Endothelial cell (in vitro differentiated cells): Measurements from ENCODE around the gene PLA2G3. TPM values are rescaled to one million over a fixed set of nuclear protein-coding genes. Genes with fewer than 3 reads are reported as not detected.

Experiments used
- DNase-seq: peaks from one replicate; pipeline ENCODE4 v3.0.0; 2021; ENCODE audit warnings: low spot score
- H3K27ac Mint-ChIP-seq: one replicate; pipeline ENCODE4 v1.8.0; 2021; ENCODE audit warnings: mixed read lengths, inconsistent platforms; ENCODE audit not compliant: unreplicated experiment
- H3K27me3 Mint-ChIP-seq: one replicate; pipeline ENCODE4 v1.8.0; 2021; ENCODE audit warnings: mild to moderate bottlenecking, moderate library complexity, mixed read lengths, inconsistent platforms; ENCODE audit not compliant: unreplicated experiment
- H3K36me3 Mint-ChIP-seq: one replicate; pipeline ENCODE4 v1.8.0; 2021; ENCODE audit warnings: mild to moderate bottlenecking, low read depth, mixed read lengths, inconsistent platforms; ENCODE audit not compliant: unreplicated experiment
- H3K4me1 Mint-ChIP-seq: one replicate; pipeline ENCODE4 v1.8.0; 2021; ENCODE audit warnings: mild to moderate bottlenecking, mixed read lengths, inconsistent platforms; ENCODE audit not compliant: unreplicated experiment
- H3K4me3 Mint-ChIP-seq: one replicate; pipeline ENCODE4 v1.8.0; 2021; ENCODE audit warnings: mild to moderate bottlenecking, mixed read lengths, inconsistent platforms; ENCODE audit not compliant: unreplicated experiment
- H3K9me3 Mint-ChIP-seq: one replicate; pipeline ENCODE4 v1.8.0; 2021; ENCODE audit warnings: mixed read lengths, inconsistent platforms; ENCODE audit not compliant: unreplicated experiment
- CTCF ChIP-seq: fragments of 200-600 bp; sonication (generic); IDR thresholded peaks from one replicate; pipeline ENCODE4 v1.5.0; 2021; ENCODE audit warnings: antibody characterized with exemption; ENCODE audit not compliant: unreplicated experiment
- total RNA-seq: library from RNA; stranded (reverse); fragmentation: NEBNext Ultra II Directional; extraction: Animal tissue kit (Norgen Biotek cat#: 25700); gene quantifications from one replicate; pipeline ENCODE4 v1.2.1, GENCODE V29; 2021; ENCODE audit not compliant: unreplicated experiment

The PLA2G3 gene
- total RNA-seq, 1 donor from 2014 or later: 2.8 TPM

- Mint-ChIP-seq H3K9me3 (no peaks in the 10 kb centered on the region), H3K27ac (no peak overlapping the region), H3K4me3 (no peak overlapping the region), H3K4me1 (peaks cover 1% of the 10 kb centered on the region), H3K27me3 (peaks cover 13% of the 10 kb centered on the region), H3K36me3 (peaks cover 4% of the 10 kb centered on the region)
- no peak for TF ChIP-seq CTCF
- DNase-seq: no peak
Observed at GRCh38 chr22:31154975-31155374, 14.7 kb upstream of the PLA2G3 start.

GRCh38 chr22:31153357-31153756 lies 13.0 kb upstream of the PLA2G3 start:
- Mint-ChIP-seq H3K27ac (no peak overlapping the region), H3K27me3 (peaks cover 7% of the 10 kb centered on the region), H3K36me3 (peaks cover 4% of the 10 kb centered on the region), H3K9me3 (no peaks in the 10 kb centered on the region), H3K4me1 (peaks cover 12% of the 10 kb centered on the region), H3K4me3 (no peak overlapping the region)
- no peak for TF ChIP-seq CTCF
- no peak for DNase-seq

- no peaks in the 10 kb centered on the region for H3K9me3 Mint-ChIP-seq
- no peak overlapping the region for H3K27ac Mint-ChIP-seq
- no peak overlapping the region for H3K4me3 Mint-ChIP-seq
- peaks cover 7% of the 10 kb centered on the region for H3K36me3 Mint-ChIP-seq
- peaks cover 7% of the 10 kb centered on the region for H3K27me3 Mint-ChIP-seq
- TF ChIP-seq CTCF: no peak
- H3K4me1 Mint-ChIP-seq: peaks cover 12% of the 10 kb centered on the region
- DNase-seq: no peak
Observed at GRCh38 chr22:31151872-31152271, 11.6 kb upstream of the PLA2G3 start.

GRCh38 chr22:31150615-31151014 lies 10.3 kb upstream of the PLA2G3 start:
- TF ChIP-seq CTCF: peak; percentile 53
- peaks cover 6% of the 10 kb centered on the region for H3K36me3 Mint-ChIP-seq

GRCh38 chr22:31148953-31149627 lies 8.8 kb upstream of the PLA2G3 start:
- no peak overlapping the region for H3K4me3 Mint-ChIP-seq
- TF ChIP-seq CTCF: peak; percentile 60
- peaks cover 4% of the 10 kb centered on the region for H3K27me3 Mint-ChIP-seq
- peaks cover 12% of the 10 kb centered on the region for H3K4me1 Mint-ChIP-seq
- no peaks in the 10 kb centered on the region for H3K9me3 Mint-ChIP-seq
- peak; percentile 81 for DNase-seq
- no peak overlapping the region for H3K27ac Mint-ChIP-seq
- peaks cover 3% of the 10 kb centered on the region for H3K36me3 Mint-ChIP-seq

More at GRCh38 chr22:31150615-31151014, 10.3 kb upstream of the PLA2G3 start:
- Mint-ChIP-seq H3K4me1 (peaks cover 12% of the 10 kb centered on the region), H3K4me3 (no peak overlapping the region), H3K27ac (no peak overlapping the region), H3K27me3 (peaks cover 6% of the 10 kb centered on the region), H3K9me3 (no peaks in the 10 kb centered on the region)
- no peak for DNase-seq
